ENCODE results near the gene MMP20. TPM values are rescaled to one million over a fixed set of nuclear protein-coding genes. Genes with fewer than 3 reads are reported as not detected.

MMP20 gene
- total RNA-seq, 1 experiment from 2014 or later: not detected

- ChIA-PET CTCF (interaction anchor here (0.6 kb wide), 2 partner anchors 66 to 68 kb away, joined by 3 read pairs; no protein-coding TSS in a partner anchor), POLR2A (no interaction called here)
- no peak for DNase-seq (ENCODE audit: low spot score)
- no peak overlapping the region for H3K4me3 Mint-ChIP-seq
- H3K36me3 Mint-ChIP-seq: no peaks in the 10 kb centered on the region
- H3K27ac Mint-ChIP-seq: no peak overlapping the region
- TF ChIP-seq ATF6 (CRISPR knock-in tag; IDR thresholded peaks at IDR 0.05): no peak
- TF ChIP-seq MXD4 (CRISPR knock-in tag; IDR thresholded peaks at IDR 0.05; ENCODE audit: borderline replicate concordance): no peak
- TF ChIP-seq ZNF232 (CRISPR knock-in tag; IDR thresholded peaks at IDR 0.05): no peak
- no peak for TF ChIP-seq TP53 (CRISPR knock-in tag; IDR thresholded peaks at IDR 0.05)
- TF ChIP-seq NFYB (CRISPR knock-in tag; conservative IDR thresholded peaks at IDR 0.05; ENCODE audit: low read depth): no peak
- TF ChIP-seq NFE2L1 (CRISPR knock-in tag; IDR thresholded peaks at IDR 0.05): no peak
- no peak for TF ChIP-seq PREB (CRISPR knock-in tag; IDR thresholded peaks at IDR 0.05; ENCODE audit: borderline replicate concordance)
- H3K9me3 Mint-ChIP-seq: no peaks in the 10 kb centered on the region
- no peak for ATAC-seq
- peaks cover 11% of the 10 kb centered on the region for H3K4me1 Mint-ChIP-seq
- peaks cover 2% of the 10 kb centered on the region; the same call in 1 of the 2 replicates for H3K27me3 Mint-ChIP-seq (ENCODE audit: low read depth)
Observed at GRCh38 chr11:102546923-102547471, 78.1 kb downstream of the MMP20 start.

- peaks cover 6% of the 10 kb centered on the region for H3K4me1 Mint-ChIP-seq
- CTCF ChIA-PET: interaction anchor here (0.6 kb wide), 2 partner anchors 67 to 237 kb away, joined by 3 read pairs; no protein-coding TSS in a partner anchor
- DNase-seq (ENCODE audit: low spot score) (no peak), ATAC-seq (no peak)
- POLR2A ChIA-PET: no interaction called here
- TF ChIP-seq ZNF263 (CRISPR knock-in tag; IDR thresholded peaks at IDR 0.05; ENCODE audit: low read depth) (no peak), ZNF423 (CRISPR knock-in tag; IDR thresholded peaks at IDR 0.05) (no peak), FOXP1 (CRISPR knock-in tag; IDR thresholded peaks at IDR 0.05; ENCODE audit: borderline replicate concordance) (no peak), OVOL2 (CRISPR knock-in tag; IDR thresholded peaks at IDR 0.05; ENCODE audit: borderline replicate concordance) (no peak), NFE2L1 (CRISPR knock-in tag; IDR thresholded peaks at IDR 0.05) (no peak), RELA (CRISPR knock-in tag; IDR thresholded peaks at IDR 0.05; ENCODE audit: borderline replicate concordance) (no peak), ZNF121 (CRISPR knock-in tag; IDR thresholded peaks at IDR 0.05) (no peak), ESRRA (CRISPR knock-in tag; IDR thresholded peaks at IDR 0.05; ENCODE audit: borderline replicate concordance) (no peak)
- TF ChIP-seq, protein P1, sequence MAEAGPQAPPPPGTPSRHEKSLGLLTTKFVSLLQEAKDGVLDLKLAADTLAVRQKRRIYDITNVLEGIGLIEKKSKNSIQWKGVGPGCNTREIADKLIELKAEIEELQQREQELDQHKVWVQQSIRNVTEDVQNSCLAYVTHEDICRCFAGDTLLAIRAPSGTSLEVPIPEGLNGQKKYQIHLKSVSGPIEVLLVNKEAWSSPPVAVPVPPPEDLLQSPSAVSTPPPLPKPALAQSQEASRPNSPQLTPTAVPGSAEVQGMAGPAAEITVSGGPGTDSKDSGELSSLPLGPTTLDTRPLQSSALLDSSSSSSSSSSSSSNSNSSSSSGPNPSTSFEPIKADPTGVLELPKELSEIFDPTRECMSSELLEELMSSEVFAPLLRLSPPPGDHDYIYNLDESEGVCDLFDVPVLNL (CRISPR knock-in tag; IDR thresholded peaks at IDR 0.05; ENCODE audit: borderline replicate concordance, low read depth): no peak
- TF ChIP-seq, protein P2, sequence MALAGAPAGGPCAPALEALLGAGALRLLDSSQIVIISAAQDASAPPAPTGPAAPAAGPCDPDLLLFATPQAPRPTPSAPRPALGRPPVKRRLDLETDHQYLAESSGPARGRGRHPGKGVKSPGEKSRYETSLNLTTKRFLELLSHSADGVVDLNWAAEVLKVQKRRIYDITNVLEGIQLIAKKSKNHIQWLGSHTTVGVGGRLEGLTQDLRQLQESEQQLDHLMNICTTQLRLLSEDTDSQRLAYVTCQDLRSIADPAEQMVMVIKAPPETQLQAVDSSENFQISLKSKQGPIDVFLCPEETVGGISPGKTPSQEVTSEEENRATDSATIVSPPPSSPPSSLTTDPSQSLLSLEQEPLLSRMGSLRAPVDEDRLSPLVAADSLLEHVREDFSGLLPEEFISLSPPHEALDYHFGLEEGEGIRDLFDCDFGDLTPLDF (CRISPR knock-in tag; IDR thresholded peaks at IDR 0.05): no peak
- TF ChIP-seq, protein P3, sequence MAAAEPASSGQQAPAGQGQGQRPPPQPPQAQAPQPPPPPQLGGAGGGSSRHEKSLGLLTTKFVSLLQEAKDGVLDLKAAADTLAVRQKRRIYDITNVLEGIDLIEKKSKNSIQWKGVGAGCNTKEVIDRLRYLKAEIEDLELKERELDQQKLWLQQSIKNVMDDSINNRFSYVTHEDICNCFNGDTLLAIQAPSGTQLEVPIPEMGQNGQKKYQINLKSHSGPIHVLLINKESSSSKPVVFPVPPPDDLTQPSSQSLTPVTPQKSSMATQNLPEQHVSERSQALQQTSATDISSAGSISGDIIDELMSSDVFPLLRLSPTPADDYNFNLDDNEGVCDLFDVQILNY (CRISPR knock-in tag; IDR thresholded peaks at IDR 0.05): no peak
- TF ChIP-seq, protein P4, sequence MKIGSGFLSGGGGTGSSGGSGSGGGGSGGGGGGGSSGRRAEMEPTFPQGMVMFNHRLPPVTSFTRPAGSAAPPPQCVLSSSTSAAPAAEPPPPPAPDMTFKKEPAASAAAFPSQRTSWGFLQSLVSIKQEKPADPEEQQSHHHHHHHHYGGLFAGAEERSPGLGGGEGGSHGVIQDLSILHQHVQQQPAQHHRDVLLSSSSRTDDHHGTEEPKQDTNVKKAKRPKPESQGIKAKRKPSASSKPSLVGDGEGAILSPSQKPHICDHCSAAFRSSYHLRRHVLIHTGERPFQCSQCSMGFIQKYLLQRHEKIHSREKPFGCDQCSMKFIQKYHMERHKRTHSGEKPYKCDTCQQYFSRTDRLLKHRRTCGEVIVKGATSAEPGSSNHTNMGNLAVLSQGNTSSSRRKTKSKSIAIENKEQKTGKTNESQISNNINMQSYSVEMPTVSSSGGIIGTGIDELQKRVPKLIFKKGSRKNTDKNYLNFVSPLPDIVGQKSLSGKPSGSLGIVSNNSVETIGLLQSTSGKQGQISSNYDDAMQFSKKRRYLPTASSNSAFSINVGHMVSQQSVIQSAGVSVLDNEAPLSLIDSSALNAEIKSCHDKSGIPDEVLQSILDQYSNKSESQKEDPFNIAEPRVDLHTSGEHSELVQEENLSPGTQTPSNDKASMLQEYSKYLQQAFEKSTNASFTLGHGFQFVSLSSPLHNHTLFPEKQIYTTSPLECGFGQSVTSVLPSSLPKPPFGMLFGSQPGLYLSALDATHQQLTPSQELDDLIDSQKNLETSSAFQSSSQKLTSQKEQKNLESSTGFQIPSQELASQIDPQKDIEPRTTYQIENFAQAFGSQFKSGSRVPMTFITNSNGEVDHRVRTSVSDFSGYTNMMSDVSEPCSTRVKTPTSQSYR (CRISPR knock-in tag; IDR thresholded peaks at IDR 0.05): no peak
- H3K36me3 Mint-ChIP-seq: no peaks in the 10 kb centered on the region
- H3K27me3 Mint-ChIP-seq (ENCODE audit: low read depth): no peaks in the 10 kb centered on the region
- H3K4me3 Mint-ChIP-seq: no peak overlapping the region
- no peaks in the 10 kb centered on the region for H3K9me3 Mint-ChIP-seq
- H3K27ac Mint-ChIP-seq: no peak overlapping the region
Observed at GRCh38 chr11:102546427-102546826, 78.7 kb downstream of the MMP20 start.
